HG03108 (cell line): Measurements from ENCODE around the gene OR1J4.
"Not testable (repeated sequence)": the region's sequence is repeated elsewhere in the genome, so short reads cannot be mapped to it uniquely, and the experiment has no call there.

Experiments used
- ATAC-seq: cut with Tn5 transposase; IDR thresholded peaks from one replicate; pipeline ENCODE4 v1.9.1; 2021; ENCODE audit warnings: moderate library complexity; ENCODE audit not compliant: unreplicated experiment

Gene OR1J4

GRCh38 chr9:122518841-122519240, at the start of gene OR1J4:
Gene OR1J4 (plus strand): TSS chr9:122519141. CDS start chr9:122519141, 0 bp downstream.
- ATAC-seq: no peak

- ATAC-seq: no peak
Measured at GRCh38 chr9:122474561-122474960, 44.4 kb upstream of the OR1J4 start.

GRCh38 chr9:122475717-122476116, 43.2 kb upstream of the OR1J4 start:
- ATAC-seq: no peak

- ATAC-seq: no peak
Measured at GRCh38 chr9:122477346-122477745, 41.6 kb upstream of the OR1J4 start.

- no peak for ATAC-seq
Measured at GRCh38 chr9:122477826-122478225, 41.1 kb upstream of the OR1J4 start, which contains the start of gene OR1J1. Gene OR1J1 (minus strand): TSS chr9:122477926. CDS start chr9:122477926, 0 bp downstream.

- no peak for ATAC-seq
Measured at GRCh38 chr9:122479062-122479461, 39.9 kb upstream of the OR1J4 start.

- no peak for ATAC-seq
Measured at GRCh38 chr9:122498883-122499288, 20.1 kb upstream of the OR1J4 start.

- ATAC-seq: no peak
Measured at GRCh38 chr9:122506964-122507363, 12.0 kb upstream of the OR1J4 start.

- ATAC-seq: no peak
Measured at GRCh38 chr9:122510502-122510901, 8.4 kb upstream of the OR1J4 start, which contains the start of gene OR1J2. Gene OR1J2 (plus strand): TSS chr9:122510802. CDS start chr9:122510802, 0 bp downstream.

GRCh38 chr9:122518226-122518625, 715 bp upstream of the OR1J4 start:
- no peak for ATAC-seq

- no peak for ATAC-seq
Measured at GRCh38 chr9:122519376-122519775, 435 bp downstream of the OR1J4 start.

- no peak for ATAC-seq
Measured at GRCh38 chr9:122526602-122527001, 7.7 kb downstream of the OR1J4 start.

- ATAC-seq: no peak
Measured at GRCh38 chr9:122527193-122527592, 8.3 kb downstream of the OR1J4 start, which contains the start of gene OR1N1. Gene OR1N1 (minus strand): TSS chr9:122527293. CDS start chr9:122527293, 0 bp downstream.

- not testable (repeated sequence) for ATAC-seq
Measured at GRCh38 chr9:122531157-122531556, 12.2 kb downstream of the OR1J4 start.

GRCh38 chr9:122536134-122536533, 17.2 kb downstream of the OR1J4 start:
- no peak for ATAC-seq

- ATAC-seq: not testable (repeated sequence)
Measured at GRCh38 chr9:122537066-122537465, 18.1 kb downstream of the OR1J4 start.

- ATAC-seq: no peak
Measured at GRCh38 chr9:122538757-122539156, 19.8 kb downstream of the OR1J4 start.

GRCh38 chr9:122546196-122546595, 27.3 kb downstream of the OR1J4 start:
- ATAC-seq: no peak

GRCh38 chr9:122551371-122551770, 32.4 kb downstream of the OR1J4 start:
- no peak for ATAC-seq

GRCh38 chr9:122552812-122553211, 33.9 kb downstream of the OR1J4 start, which contains the start of gene OR1N2:
Gene OR1N2 (plus strand): TSS chr9:122553112. CDS start chr9:122553212, 100 bp downstream.
- no peak for ATAC-seq

GRCh38 chr9:122561446-122561845, 42.5 kb downstream of the OR1J4 start:
- ATAC-seq: no peak

- ATAC-seq: no peak
Measured at GRCh38 chr9:122562134-122562760, 43.3 kb downstream of the OR1J4 start.

- no peak for ATAC-seq
Measured at GRCh38 chr9:122567901-122568300, 49.0 kb downstream of the OR1J4 start.
